Measurements from ENCODE around the gene TMBIM1. TPM values are rescaled to one million over a fixed set of nuclear protein-coding genes. Genes with fewer than 3 reads are reported as not detected.

The TMBIM1 gene, protein sequence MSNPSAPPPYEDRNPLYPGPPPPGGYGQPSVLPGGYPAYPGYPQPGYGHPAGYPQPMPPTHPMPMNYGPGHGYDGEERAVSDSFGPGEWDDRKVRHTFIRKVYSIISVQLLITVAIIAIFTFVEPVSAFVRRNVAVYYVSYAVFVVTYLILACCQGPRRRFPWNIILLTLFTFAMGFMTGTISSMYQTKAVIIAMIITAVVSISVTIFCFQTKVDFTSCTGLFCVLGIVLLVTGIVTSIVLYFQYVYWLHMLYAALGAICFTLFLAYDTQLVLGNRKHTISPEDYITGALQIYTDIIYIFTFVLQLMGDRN
- total RNA-seq, result 100 to 1,000 TPM in 3 of 5 donors, 10 to 100 TPM in 2; 78.8 to 166 (median 144) TPM
- 95.2 TPM for total RNA-seq (2013)
- total RNA-seq, result 73.9 to 299 (median 142) reads per million in 29 experiments

DNA sequence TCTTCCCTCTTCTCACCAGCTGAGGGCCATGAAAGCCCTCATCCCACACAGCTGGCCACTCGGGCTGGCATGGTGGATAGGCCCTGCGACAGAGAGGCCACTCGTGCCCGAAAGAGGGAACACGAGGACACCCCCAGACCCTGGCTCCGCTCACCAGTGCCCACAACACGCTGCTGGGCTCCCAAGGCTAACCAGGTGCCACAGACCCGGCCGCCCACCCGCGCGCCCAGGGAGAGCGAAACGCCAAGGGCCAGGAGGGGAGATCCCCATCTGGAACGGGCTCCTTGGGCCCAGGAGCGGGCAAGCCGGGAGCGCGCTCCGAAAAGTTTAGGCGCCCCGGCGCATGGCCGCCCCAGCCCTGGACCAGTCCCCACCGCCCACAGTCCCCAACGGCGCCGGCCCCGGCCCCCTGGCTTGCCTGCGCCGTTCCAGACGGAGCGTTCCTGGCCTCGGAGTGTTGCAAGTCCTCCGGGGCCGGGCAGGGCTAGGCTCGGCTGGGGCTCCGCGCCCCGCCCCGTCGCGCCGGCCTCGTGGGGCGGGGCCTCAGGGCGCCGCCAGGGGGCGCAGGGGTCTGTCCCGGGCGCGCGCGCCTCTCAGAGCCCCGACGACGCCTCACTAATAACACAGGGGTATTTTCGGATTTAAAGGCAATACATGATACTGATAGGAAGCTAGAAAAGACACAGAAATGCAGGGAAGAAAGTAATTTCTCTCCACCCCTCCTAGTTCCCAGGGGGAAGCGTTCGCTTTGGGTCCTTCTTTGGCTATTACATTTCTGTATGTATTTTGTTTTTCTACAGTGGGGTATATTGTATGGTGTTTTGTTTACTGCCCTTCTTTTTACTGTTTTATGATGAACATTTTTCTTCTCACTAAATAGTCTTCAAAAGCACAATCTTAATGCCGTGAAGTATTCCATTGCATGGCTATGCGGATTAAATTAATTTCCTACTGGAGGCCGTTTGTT, at the start of gene TMBIM1:
TMBIM1 (minus strand) TSS at position 456 of the 967 bp plus-strand sequence. CDS start 10,362 bp downstream, outside the sequence.
- H3K4me1 Mint-ChIP-seq, result peaks cover 54 to 59% (median 57%) of the 10 kb centered on the region in 3 donors
- 5% methylated on average over 42 of the region's 63 CpGs for WGBS (ENCODE audit: insufficient coverage)

GRCh38 chr2:218341381-218341780, 49.1 kb upstream of the TMBIM1 start:
- no peaks in the 10 kb centered on the region for H3K9me3 Mint-ChIP-seq
- no peak overlapping the region for H3K4me3 ChIP-seq (ENCODE audit: control insufficient read depth in 1 of 2, extremely low read depth in 1 of 2, low read length in 1 of 2)
- H3K4me1 ChIP-seq (ENCODE audit: control insufficient read depth in 1 of 2, extremely low read depth in 1 of 2, insufficient read depth in 2 of 2, low read length in 2 of 2), result no peaks in the 10 kb centered on the region
- no peaks in the 10 kb centered on the region for H3K36me3 Mint-ChIP-seq
- H3K27me3 ChIP-seq (replicated peaks in 1 of 2; ENCODE audit: control insufficient read depth in 2 of 2, extremely low read depth in 1 of 2, insufficient read depth in 2 of 2, low read length in 1 of 2), result peaks cover 0 to 6% of the 10 kb centered on the region in 2 experiments
- H3K27ac Mint-ChIP-seq, result no peak overlapping the region
- H3K27me3 Mint-ChIP-seq, result no peaks in the 10 kb centered on the region
- DNase-seq, result no peak
- ChIA-PET POLR2A (no interaction called here), CTCF (no interaction called here)
- no peak overlapping the region for H3K4me3 Mint-ChIP-seq
- no peaks in the 10 kb centered on the region for H3K4me1 Mint-ChIP-seq
- no peaks in the 10 kb centered on the region for H3K9me3 ChIP-seq
- no peak for ATAC-seq (replicated peaks in 1 of 4)
- no peaks in the 10 kb centered on the region for H3K36me3 ChIP-seq (ENCODE audit: control insufficient read depth in 2 of 2, extremely low read depth in 1 of 2, insufficient read depth in 1 of 2, low read length in 1 of 2)
- 84% methylated on average over 6 of the region's 8 CpGs for WGBS (ENCODE audit: insufficient coverage)
- no peak overlapping the region for H3K27ac ChIP-seq (ENCODE audit: low read length)

More for the DNA sequence above, at the start of gene TMBIM1:
- Histone ChIP-seq H3K4me1 (ENCODE audit: control insufficient read depth in 1 of 2, extremely low read depth in 1 of 2, insufficient read depth in 2 of 2, low read length in 2 of 2) (peaks cover 33 to 69% of the 10 kb centered on the region in 2 experiments), H3K9me3 (no peaks in the 10 kb centered on the region), H3K36me3 (ENCODE audit: control insufficient read depth in 2 of 2, extremely low read depth in 1 of 2, insufficient read depth in 1 of 2, low read length in 1 of 2) (no peaks in the 10 kb centered on the region), H3K4me3 (ENCODE audit: control insufficient read depth in 1 of 2, extremely low read depth in 1 of 2, low read length in 1 of 2) (peak within 1 kb of the TSS; percentile 81 to 95), H3K27ac (ENCODE audit: low read length) (peak within 1 kb of the TSS; percentile 90), H3K27me3 (replicated peaks in 1 of 2; ENCODE audit: control insufficient read depth in 2 of 2, extremely low read depth in 1 of 2, insufficient read depth in 2 of 2, low read length in 1 of 2) (peaks cover 0 to 2% of the 10 kb centered on the region in 2 experiments)
- Mint-ChIP-seq H3K27ac (peak within 1 kb of the TSS; percentile 97 to 100), H3K9me3 (no peaks in the 10 kb centered on the region), H3K36me3 (no peaks in the 10 kb centered on the region), H3K27me3 (no peaks in the 10 kb centered on the region), H3K4me3 (peak within 1 kb of the TSS; percentile 83 to 91 (median 91))
- ChIA-PET POLR2A (interaction anchor here in 1 of 2 donors (1.2 kb wide), 1 partner anchor 22 kb away, joined by 4 read pairs; the partner anchor contains the start of genes AAMP and PNKD), CTCF (interaction anchor here (0.5 to 2.9 kb wide), 17 partner anchors 9 to 266 kb away, joined by 3 to 21 read pairs (median 3); partner anchors contain the start of genes CATIP (in 2 of the 2), AAMP (in 1 of the 2) and PNKD (in 1 of the 2))
- DNase-seq (peak; percentile 58 to 89 (median 75)), ATAC-seq (replicated peaks in 1 of 4) (peak; percentile 86 to 90 (median 86))

- WGBS (ENCODE audit: insufficient coverage), result 75% methylated on average over 2 of the region's 9 CpGs
- H3K4me3 ChIP-seq (ENCODE audit: control insufficient read depth in 1 of 2, extremely low read depth in 1 of 2, low read length in 1 of 2), result no peak overlapping the region
- CTCF ChIA-PET, result no interaction called here
Measured at GRCh38 chr2:218340656-218341055, 48.4 kb upstream of the TMBIM1 start.

GRCh38 chr2:218334531-218334930, 42.2 kb upstream of the TMBIM1 start:
- H3K9me3 Mint-ChIP-seq, result no peaks in the 10 kb centered on the region
- no peak for ATAC-seq (replicated peaks in 1 of 4)

More at GRCh38 chr2:218340656-218341055, 48.4 kb upstream of the TMBIM1 start:
- no peaks in the 10 kb centered on the region for H3K9me3 ChIP-seq
- DNase-seq (no peak), ATAC-seq (replicated peaks in 1 of 4) (no peak)
- no peaks in the 10 kb centered on the region for H3K36me3 Mint-ChIP-seq
- POLR2A ChIA-PET, result no interaction called here
- H3K4me1 ChIP-seq (ENCODE audit: control insufficient read depth in 1 of 2, extremely low read depth in 1 of 2, insufficient read depth in 2 of 2, low read length in 2 of 2), result no peaks in the 10 kb centered on the region
- H3K4me1 Mint-ChIP-seq, result no peaks in the 10 kb centered on the region
- no peak overlapping the region for H3K27ac ChIP-seq (ENCODE audit: low read length)
- no peaks in the 10 kb centered on the region for H3K27me3 Mint-ChIP-seq
- no peaks in the 10 kb centered on the region for H3K36me3 ChIP-seq (ENCODE audit: control insufficient read depth in 2 of 2, extremely low read depth in 1 of 2, insufficient read depth in 1 of 2, low read length in 1 of 2)
- no peaks in the 10 kb centered on the region for H3K9me3 Mint-ChIP-seq
- H3K27me3 ChIP-seq (replicated peaks in 1 of 2; ENCODE audit: control insufficient read depth in 2 of 2, extremely low read depth in 1 of 2, insufficient read depth in 2 of 2, low read length in 1 of 2), result peaks cover 0 to 2% of the 10 kb centered on the region in 2 experiments
- H3K27ac Mint-ChIP-seq, result no peak overlapping the region
- no peak overlapping the region for H3K4me3 Mint-ChIP-seq

GRCh38 chr2:218332920-218333645, 40.8 kb upstream of the TMBIM1 start:
- peaks cover 0 to 18% (median 8%) of the 10 kb centered on the region in 3 donors for H3K4me1 Mint-ChIP-seq
- H3K36me3 Mint-ChIP-seq, result no peaks in the 10 kb centered on the region
- Histone ChIP-seq H3K27ac (ENCODE audit: low read length) (no peak overlapping the region), H3K4me3 (ENCODE audit: control insufficient read depth in 1 of 2, extremely low read depth in 1 of 2, low read length in 1 of 2) (no peak overlapping the region), H3K9me3 (no peaks in the 10 kb centered on the region), H3K4me1 (ENCODE audit: control insufficient read depth in 1 of 2, extremely low read depth in 1 of 2, insufficient read depth in 2 of 2, low read length in 2 of 2) (no peaks in the 10 kb centered on the region), H3K36me3 (ENCODE audit: control insufficient read depth in 2 of 2, extremely low read depth in 1 of 2, insufficient read depth in 1 of 2, low read length in 1 of 2) (no peaks in the 10 kb centered on the region), H3K27me3 (replicated peaks in 1 of 2; ENCODE audit: control insufficient read depth in 2 of 2, extremely low read depth in 1 of 2, insufficient read depth in 2 of 2, low read length in 1 of 2) (peaks cover 0 to 5% of the 10 kb centered on the region in 2 experiments)
- 71% methylated on average over 15 of the region's 16 CpGs for WGBS (ENCODE audit: insufficient coverage)
- POLR2A ChIA-PET, result interaction anchor here in 1 of 2 donors (0.6 kb wide), 1 partner anchor 80 kb away, joined by 3 read pairs; no protein-coding TSS in a partner anchor
- CTCF ChIA-PET, result no interaction called here
- no peak overlapping the region for H3K4me3 Mint-ChIP-seq
- H3K27me3 Mint-ChIP-seq, result no peaks in the 10 kb centered on the region
- no peaks in the 10 kb centered on the region for H3K9me3 Mint-ChIP-seq
- H3K27ac Mint-ChIP-seq, result no peak overlapping the region
- DNase-seq (no peak), ATAC-seq (replicated peaks in 1 of 4) (no peak)

More at GRCh38 chr2:218334531-218334930, 42.2 kb upstream of the TMBIM1 start:
- H3K36me3 Mint-ChIP-seq, result no peaks in the 10 kb centered on the region
- ChIA-PET CTCF (no interaction called here), POLR2A (no interaction called here)
- no peaks in the 10 kb centered on the region for H3K4me1 ChIP-seq (ENCODE audit: control insufficient read depth in 1 of 2, extremely low read depth in 1 of 2, insufficient read depth in 2 of 2, low read length in 2 of 2)
- DNase-seq, result no peak
- no peaks in the 10 kb centered on the region for H3K27me3 Mint-ChIP-seq
- H3K27ac ChIP-seq (ENCODE audit: low read length), result no peak overlapping the region
- H3K27ac Mint-ChIP-seq, result no peak overlapping the region
- peaks cover 0 to 6% (median 6%) of the 10 kb centered on the region in 3 donors for H3K4me1 Mint-ChIP-seq
- no peak overlapping the region for H3K4me3 Mint-ChIP-seq
- H3K4me3 ChIP-seq (ENCODE audit: control insufficient read depth in 1 of 2, extremely low read depth in 1 of 2, low read length in 1 of 2), result no peak overlapping the region
- H3K36me3 ChIP-seq (ENCODE audit: control insufficient read depth in 2 of 2, extremely low read depth in 1 of 2, insufficient read depth in 1 of 2, low read length in 1 of 2), result no peaks in the 10 kb centered on the region
- peaks cover 0 to 2% of the 10 kb centered on the region in 2 experiments for H3K27me3 ChIP-seq (replicated peaks in 1 of 2; ENCODE audit: control insufficient read depth in 2 of 2, extremely low read depth in 1 of 2, insufficient read depth in 2 of 2, low read length in 1 of 2)
- no peaks in the 10 kb centered on the region for H3K9me3 ChIP-seq
- WGBS (ENCODE audit: insufficient coverage), result 100% methylated on average over 2 of the region's 3 CpGs
